Mesenchymal stem cell (in vitro differentiated cells and primary cell): Measurements from ENCODE around the gene TEKTIP1.

Experiments
- DNase-seq: peaks from one replicate; pipeline ENCODE4 v3.0.0-alpha.2; 2013
- H2AFZ ChIP-seq: one replicate; pipeline ENCODE4 v1.6.1; 2013; ENCODE audit warnings: low read depth, mild to moderate bottlenecking, control low read depth, inconsistent platforms, low read length, moderate library complexity
- H2AK5ac ChIP-seq: 2 replicates; pipeline ENCODE4 v1.6.1; 2013; ENCODE audit warnings: low read length, moderate library complexity, mild to moderate bottlenecking, inconsistent platforms; ENCODE audit not compliant: severe bottlenecking
- H2BK120ac ChIP-seq: one replicate; pipeline ENCODE4 v1.6.1; 2013; ENCODE audit warnings: low read depth, mild to moderate bottlenecking, inconsistent platforms, low read length, moderate library complexity
- H2BK12ac ChIP-seq, 2 experiments: one replicate each; pipeline ENCODE4 v1.6.1; 2013; ENCODE audit warnings: inconsistent platforms in 2 of 2, low read length in 2 of 2, mild to moderate bottlenecking in 2 of 2, moderate library complexity in 2 of 2, control low read depth in 1 of 2
- H2BK15ac ChIP-seq: one replicate; pipeline ENCODE4 v1.6.1; 2013; ENCODE audit warnings: mild to moderate bottlenecking, low read depth, inconsistent platforms; ENCODE audit not compliant: poor library complexity, severe bottlenecking
- H2BK5ac ChIP-seq: 2 replicates; pipeline ENCODE4 v1.6.1; 2013; ENCODE audit warnings: low read depth, mild to moderate bottlenecking, low read length, control low read depth, inconsistent platforms; ENCODE audit not compliant: poor library complexity, severe bottlenecking
- H3K14ac ChIP-seq, 2 experiments: one replicate each; pipeline ENCODE4 v1.6.1; 2013; ENCODE audit warnings: inconsistent platforms in 2 of 2, low read length in 2 of 2, control low read depth in 1 of 2, mild to moderate bottlenecking in 1 of 2, moderate library complexity in 1 of 2
- H3K18ac ChIP-seq, 2 experiments: one replicate each; pipeline ENCODE4 v1.6.1; 2013; ENCODE audit warnings: inconsistent platforms in 2 of 2, low read length in 2 of 2, control low read depth in 1 of 2, low read depth in 1 of 2, mild to moderate bottlenecking in 1 of 2
- H3K23ac ChIP-seq, 2 experiments: one replicate each; pipeline ENCODE4 v1.6.1; 2013; ENCODE audit warnings: inconsistent platforms in 2 of 2, low read length in 2 of 2, mild to moderate bottlenecking in 2 of 2, moderate library complexity in 2 of 2, control low read depth in 1 of 2
- H3K27ac ChIP-seq: 2 replicates; pipeline ENCODE4 v1.5.1; 2013; ENCODE audit warnings: mild to moderate bottlenecking, moderate library complexity, low read length, control low read depth, inconsistent platforms; ENCODE audit not compliant: poor library complexity, severe bottlenecking
- H3K27me3 ChIP-seq, 2 experiments: 2 replicates each; pipeline versions ENCODE4 v1.6.1 to v1.7.0; 2013; ENCODE audit warnings: low read length in 2 of 2, mild to moderate bottlenecking in 2 of 2, moderate library complexity in 2 of 2, control low read depth in 1 of 2, inconsistent platforms in 1 of 2; ENCODE audit not compliant: control insufficient read depth in 1 of 2, insufficient read depth in 1 of 2
- H3K36me3 ChIP-seq, 2 experiments: 2 replicates each; pipeline versions ENCODE4 v1.6.1 to v1.7.0; 2013; ENCODE audit warnings: low read length in 2 of 2, control low read depth in 1 of 2, inconsistent platforms in 1 of 2, low read depth in 1 of 2, mild to moderate bottlenecking in 1 of 2; ENCODE audit not compliant: insufficient read depth in 2 of 2, control insufficient read depth in 1 of 2
- H3K4ac ChIP-seq, 2 experiments: one replicate each; pipeline ENCODE4 v1.6.1; 2013; ENCODE audit warnings: inconsistent platforms in 2 of 2, low read length in 2 of 2, mild to moderate bottlenecking in 2 of 2, moderate library complexity in 2 of 2, control low read depth in 1 of 2, low read depth in 1 of 2
- H3K4me1 ChIP-seq: 2 replicates; pipeline ENCODE4 v1.6.1; 2013; ENCODE audit warnings: low read depth, low read length, control low read depth; ENCODE audit not compliant: control insufficient read depth, insufficient read depth
- H3K4me2 ChIP-seq: 2 replicates; pipeline ENCODE4 v1.6.1; 2013; ENCODE audit warnings: low read length, mild to moderate bottlenecking, inconsistent platforms; ENCODE audit not compliant: poor library complexity, severe bottlenecking
- H3K4me3 ChIP-seq, 2 experiments: 2 replicates each; pipeline versions ENCODE4 v1.5.1 to v1.7.0; 2013; ENCODE audit warnings: low read length in 2 of 2, mild to moderate bottlenecking in 2 of 2, control low read depth in 1 of 2, low read depth in 1 of 2; ENCODE audit not compliant: insufficient read depth in 1 of 2
- H3K79me1 ChIP-seq: replicated peaks from 2 replicates; pipeline ENCODE4 v1.6.1; 2013; ENCODE audit warnings: mild to moderate bottlenecking, control low read depth, low read length, inconsistent platforms; ENCODE audit not compliant: poor library complexity, severe bottlenecking
- H3K9ac ChIP-seq: 2 replicates; pipeline ENCODE4 v1.7.0; 2013; ENCODE audit warnings: mild to moderate bottlenecking, low read length, moderate library complexity
- H3K9me3 ChIP-seq: 2 replicates; pipeline ENCODE4 v1.7.0; 2013; ENCODE audit warnings: mild to moderate bottlenecking, low read length; ENCODE audit not compliant: control insufficient read depth
- H4K8ac ChIP-seq: one replicate; pipeline ENCODE4 v1.6.1; 2013; ENCODE audit warnings: inconsistent platforms, mild to moderate bottlenecking, low read length, moderate library complexity
- H4K91ac ChIP-seq: one replicate; pipeline ENCODE4 v1.6.1; 2013; ENCODE audit warnings: mild to moderate bottlenecking, low read length, inconsistent platforms
- WGBS: methylation state at CpG from one replicate; pipeline ENCODE4 v1.1.7; 2013; ENCODE audit warnings: mixed read lengths; 5-methylcytosine and 5-hydroxymethylcytosine counted together

TEKTIP1 gene

GRCh38 chr19:3496392-3497273 is 42.3 kb upstream of the TEKTIP1 start:
- 98% methylated on average over 32 of the region's 32 CpGs for WGBS
- H2AFZ ChIP-seq: no peak overlapping the region
- no peak overlapping the region for H4K91ac ChIP-seq
- H2BK12ac ChIP-seq: no peak overlapping the region
- H3K79me1 ChIP-seq: peaks cover 28% of the 10 kb centered on the region
- H3K18ac ChIP-seq: no peak overlapping the region
- H4K8ac ChIP-seq: no peak overlapping the region
- no peaks in the 10 kb centered on the region for H3K27me3 ChIP-seq
- H2AK5ac ChIP-seq: no peak overlapping the region
- no peak overlapping the region for H2BK120ac ChIP-seq
- no peak overlapping the region for H3K27ac ChIP-seq
- no peak overlapping the region for H3K4me3 ChIP-seq
- H3K9ac ChIP-seq: no peak overlapping the region
- no peak overlapping the region for H3K23ac ChIP-seq
- no peaks in the 10 kb centered on the region for H3K9me3 ChIP-seq
- H2BK5ac ChIP-seq: no peak overlapping the region
- H2BK15ac ChIP-seq: no peak overlapping the region
- H3K4ac ChIP-seq: no peak overlapping the region
- H3K36me3 ChIP-seq: peaks cover 36 to 57% of the 10 kb centered on the region in 2 experiments
- H3K4me1 ChIP-seq: peaks cover 29% of the 10 kb centered on the region
- no peak overlapping the region for H3K4me2 ChIP-seq
- DNase-seq: no peak
- H3K14ac ChIP-seq: no peak overlapping the region

- no peak overlapping the region for H3K9ac ChIP-seq
- H2AFZ ChIP-seq: no peak overlapping the region
- no peak overlapping the region for H3K18ac ChIP-seq
- no peak overlapping the region for H4K8ac ChIP-seq
- no peak overlapping the region for H3K4ac ChIP-seq
- H2BK5ac ChIP-seq: peak overlapping the region; percentile 63
- peaks cover 18% of the 10 kb centered on the region for H3K4me1 ChIP-seq
- no peak overlapping the region for H4K91ac ChIP-seq
- peaks cover 19% of the 10 kb centered on the region for H3K79me1 ChIP-seq
- H3K27me3 ChIP-seq: no peaks in the 10 kb centered on the region
- no peak overlapping the region for H2BK15ac ChIP-seq
- peak overlapping the region; percentile 95 for H3K27ac ChIP-seq
- H2BK12ac ChIP-seq: no peak overlapping the region
- no peak overlapping the region for H3K23ac ChIP-seq
- H3K4me2 ChIP-seq: peak overlapping the region; percentile 29
- H3K36me3 ChIP-seq: peaks cover 30 to 44% of the 10 kb centered on the region in 2 experiments
- H3K14ac ChIP-seq: no peak overlapping the region
- no peak overlapping the region for H3K4me3 ChIP-seq
- no peaks in the 10 kb centered on the region for H3K9me3 ChIP-seq
- WGBS: 95% methylated on average over 5 of the region's 5 CpGs
- no peak for DNase-seq
- H2BK120ac ChIP-seq: no peak overlapping the region
- H2AK5ac ChIP-seq: peak overlapping the region; percentile 67
Measured at GRCh38 chr19:3497757-3498520, 41.0 kb upstream of the TEKTIP1 start.

DNA sequence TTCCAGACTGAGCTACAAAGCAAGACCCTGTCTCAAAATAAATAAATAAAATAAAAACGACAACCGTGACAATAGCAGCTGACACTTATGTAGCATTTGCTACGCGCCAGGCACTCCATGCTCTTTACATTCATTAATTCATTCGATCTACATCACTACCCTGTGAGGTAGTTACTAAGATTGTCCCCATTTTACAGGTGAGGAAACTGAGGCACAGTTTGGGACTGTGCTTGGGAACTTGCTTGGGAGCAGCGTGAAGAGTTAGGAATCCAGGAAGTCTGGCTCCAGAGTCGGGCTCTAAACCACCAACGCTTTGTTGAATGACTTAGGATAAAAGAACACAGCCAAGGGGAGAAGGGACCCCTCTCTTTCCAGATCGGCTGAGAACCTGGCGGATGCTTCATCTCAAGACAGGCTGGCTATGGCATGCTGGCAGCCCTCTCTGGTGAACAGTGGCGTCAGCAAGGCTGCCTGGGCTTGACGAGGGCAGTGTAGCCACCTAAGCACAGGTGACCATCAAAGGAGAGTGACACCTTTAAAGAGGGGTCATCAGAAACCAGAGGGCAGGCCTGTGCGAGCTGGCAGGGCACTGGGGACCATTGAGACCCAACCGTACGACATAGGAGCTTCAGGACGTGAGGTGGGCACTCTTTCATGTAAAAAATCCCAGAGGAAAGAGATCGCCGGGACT is 39.1 kb upstream of the TEKTIP1 start:
- no peaks in the 10 kb centered on the region for H3K9me3 ChIP-seq
- peaks cover 24 to 25% of the 10 kb centered on the region in 2 experiments for H3K36me3 ChIP-seq
- H2BK5ac ChIP-seq: peak overlapping the region; percentile 99
- no peak overlapping the region for H2BK12ac ChIP-seq
- peak overlapping the region; percentile 97 for H3K9ac ChIP-seq
- H2BK120ac ChIP-seq: peak overlapping the region; percentile 87
- H3K27me3 ChIP-seq: no peaks in the 10 kb centered on the region
- H3K4me2 ChIP-seq: peak overlapping the region; percentile 84
- H3K23ac ChIP-seq: no peak overlapping the region
- no peak overlapping the region for H2BK15ac ChIP-seq
- no peak for DNase-seq
- peak overlapping the region; percentile 100 for H4K91ac ChIP-seq
- H3K4me3 ChIP-seq: peak overlapping the region; percentile 91 to 99
- peak overlapping the region in 1 of 2 experiments; percentile 44 for H3K18ac ChIP-seq
- peak overlapping the region; percentile 18 for H3K27ac ChIP-seq
- peak overlapping the region; percentile 72 to 87 for H3K4ac ChIP-seq
- H4K8ac ChIP-seq: peak overlapping the region; percentile 100
- 30% methylated on average over 18 of the region's 18 CpGs for WGBS
- no peak overlapping the region for H2AFZ ChIP-seq
- peaks cover 13% of the 10 kb centered on the region for H3K4me1 ChIP-seq
- no peak overlapping the region for H3K14ac ChIP-seq
- peaks cover 10% of the 10 kb centered on the region for H3K79me1 ChIP-seq
- no peak overlapping the region for H2AK5ac ChIP-seq
